HEK293 (cell line): ENCODE data around the gene CNTN2.

Experiments used
- CTCF ChIA-PET: fragments of 350-600 bp; formaldehyde crosslinking; extraction: SDS; loops from one replicate; lab custom pipeline; 2021; ENCODE audit warnings: antibody characterized with exemption; lab: Yijun Ruan, JAX
- POLR2A ChIA-PET: fragments of 300-600 bp; formaldehyde crosslinking; extraction: SDS; loops from one replicate; lab custom pipeline; 2020; ENCODE audit warnings: antibody characterized with exemption, inconsistent platforms; lab: Yijun Ruan, JAX
- H3K27ac ChIP-seq: fragments of 200-500 bp; sonication (Bioruptor generic); 2 replicates; pipeline ENCODE4 v1.5.1; 2014; ENCODE audit warnings: low read depth, low read length, control low read depth, inconsistent platforms; ENCODE audit errors: extremely low read depth
- H3K36me3 ChIP-seq, 2 experiments: fragments of 200-500 bp in 1 of 2; sonication (Bioruptor generic) in 1 of 2; 1 replicate in 1 of 2; 2 replicates in 1 of 2; pipeline ENCODE4 v1.5.1; 2014 to 2017; ENCODE audit warnings: inconsistent platforms in 2 of 2, low read length in 2 of 2; ENCODE audit not compliant: control insufficient read depth in 2 of 2, insufficient read depth in 1 of 2
- H3K4me1 ChIP-seq: fragments of 200-500 bp; sonication (Bioruptor generic); 2 replicates; pipeline ENCODE4 v1.5.1; 2014; ENCODE audit warnings: mild to moderate bottlenecking, low read length, inconsistent platforms; ENCODE audit not compliant: control insufficient read depth, insufficient read depth
- H3K4me3 ChIP-seq: 2 replicates; pipeline ENCODE4 v1.5.1; 2011; ENCODE audit warnings: low read depth, mild to moderate bottlenecking, control low read depth, low read length, moderate library complexity
- H3K9me3 ChIP-seq: fragments of 200-500 bp; sonication (Bioruptor generic); 2 replicates; pipeline ENCODE4 v1.5.1; 2014; ENCODE audit warnings: low read depth, low read length, inconsistent platforms; ENCODE audit not compliant: control insufficient read depth, insufficient read depth
- HOXA7 ChIP-seq: sonication (generic); formaldehyde crosslinking; IDR thresholded peaks from 2 replicates; pipeline ENCODE4 v1.8.1; 2022; ENCODE audit warnings: missing genetic modification reagents, borderline replicate concordance
- INSM2 ChIP-seq: fragments of 450-650 bp; formaldehyde crosslinking; IDR thresholded peaks from 2 replicates; pipeline ENCODE4 v1.5.1; 2016; ENCODE audit warnings: missing biosample characterization, missing genetic modification characterization
- OVOL3 ChIP-seq: fragments of 450-650 bp; formaldehyde crosslinking; IDR thresholded peaks from 2 replicates; pipeline ENCODE4 v1.5.1; 2016; ENCODE audit warnings: missing biosample characterization, missing genetic modification characterization
- SCRT1 ChIP-seq: fragments of 450-650 bp; formaldehyde crosslinking; IDR thresholded peaks from 2 replicates; pipeline ENCODE4 v1.5.1; 2016; ENCODE audit warnings: missing biosample characterization, missing genetic modification characterization, borderline replicate concordance
- ZNF174 ChIP-seq: fragments of 450-650 bp; formaldehyde crosslinking; IDR thresholded peaks from 2 replicates; pipeline ENCODE4 v1.5.0; 2017; ENCODE audit warnings: missing biosample characterization, mild to moderate bottlenecking, missing genetic modification characterization
- ZNF2 ChIP-seq: fragments of 450-650 bp; formaldehyde crosslinking; IDR thresholded peaks from 2 replicates; pipeline ENCODE4 v1.5.1; 2016; ENCODE audit warnings: missing biosample characterization, missing genetic modification characterization
- ZNF292 ChIP-seq: fragments of 450-650 bp; formaldehyde crosslinking; IDR thresholded peaks from 2 replicates; pipeline ENCODE4 v1.5.1; 2016; ENCODE audit warnings: low read depth, missing biosample characterization, missing genetic modification characterization, borderline replicate concordance
- ZNF341 ChIP-seq: fragments of 450-650 bp; formaldehyde crosslinking; IDR thresholded peaks from 2 replicates; pipeline ENCODE4; 2016; ENCODE audit warnings: low read depth, missing biosample characterization, missing genetic modification characterization
- ZNF350 ChIP-seq: fragments of 450-650 bp; formaldehyde crosslinking; IDR thresholded peaks from 2 replicates; pipeline ENCODE4 v1.5.0; 2017; ENCODE audit warnings: missing biosample characterization, mild to moderate bottlenecking, missing genetic modification characterization
- ZNF423 ChIP-seq: fragments of 450-650 bp; formaldehyde crosslinking; IDR thresholded peaks from 2 replicates; pipeline ENCODE4 v1.5.1; 2016; ENCODE audit warnings: missing biosample characterization, missing genetic modification characterization
- ZNF530 ChIP-seq: fragments of 450-650 bp; formaldehyde crosslinking; IDR thresholded peaks from 2 replicates; pipeline ENCODE4 v1.5.1; 2016; ENCODE audit warnings: low read depth, missing biosample characterization, missing genetic modification characterization
- ZNF544 ChIP-seq: fragments of 450-650 bp; formaldehyde crosslinking; IDR thresholded peaks from 2 replicates; pipeline ENCODE4 v1.5.0; 2017; ENCODE audit warnings: missing biosample characterization, missing genetic modification characterization
- ZNF561 ChIP-seq: fragments of 450-650 bp; IDR thresholded peaks from 2 replicates; pipeline ENCODE4 v1.5.1; 2018; ENCODE audit warnings: missing biosample characterization, missing genetic modification characterization, borderline replicate concordance
- ZNF580 ChIP-seq: fragments of 450-650 bp; formaldehyde crosslinking; IDR thresholded peaks from 2 replicates; pipeline ENCODE4 v1.5.1; 2016; ENCODE audit warnings: missing biosample characterization, missing genetic modification characterization
- ZNF585B ChIP-seq: fragments of 450-650 bp; formaldehyde crosslinking; IDR thresholded peaks from 2 replicates; pipeline ENCODE4 v1.5.1; 2016; ENCODE audit warnings: missing biosample characterization, missing genetic modification characterization
- ZNF621 ChIP-seq: fragments of 450-650 bp; formaldehyde crosslinking; IDR thresholded peaks from 2 replicates; pipeline ENCODE4 v1.5.1; 2017; ENCODE audit warnings: missing biosample characterization, missing genetic modification characterization
- ZNF623 ChIP-seq: fragments of 450-650 bp; formaldehyde crosslinking; IDR thresholded peaks from 2 replicates; pipeline ENCODE4 v1.5.1; 2016; ENCODE audit warnings: missing biosample characterization, missing genetic modification characterization
- ZNF626 ChIP-seq: fragments of 450-650 bp; sonication (Bioruptor Pico); formaldehyde crosslinking; IDR thresholded peaks from 2 replicates; pipeline ENCODE4 v1.5.1; 2018; ENCODE audit warnings: missing biosample characterization, missing genetic modification characterization, inconsistent platforms
- TF ChIP-seq, protein P1 (sequence below): fragments of 450-650 bp; formaldehyde crosslinking; IDR thresholded peaks from 2 replicates; pipeline ENCODE4 v1.5.1; 2017; ENCODE audit warnings: missing biosample characterization, missing genetic modification characterization
- TF ChIP-seq, protein P2 (sequence below): IDR thresholded peaks from 2 replicates; pipeline ENCODE4 v1.6.1; 2011; ENCODE audit warnings: mild to moderate bottlenecking, low read depth, low read length, borderline replicate concordance

CNTN2 gene

DNA sequence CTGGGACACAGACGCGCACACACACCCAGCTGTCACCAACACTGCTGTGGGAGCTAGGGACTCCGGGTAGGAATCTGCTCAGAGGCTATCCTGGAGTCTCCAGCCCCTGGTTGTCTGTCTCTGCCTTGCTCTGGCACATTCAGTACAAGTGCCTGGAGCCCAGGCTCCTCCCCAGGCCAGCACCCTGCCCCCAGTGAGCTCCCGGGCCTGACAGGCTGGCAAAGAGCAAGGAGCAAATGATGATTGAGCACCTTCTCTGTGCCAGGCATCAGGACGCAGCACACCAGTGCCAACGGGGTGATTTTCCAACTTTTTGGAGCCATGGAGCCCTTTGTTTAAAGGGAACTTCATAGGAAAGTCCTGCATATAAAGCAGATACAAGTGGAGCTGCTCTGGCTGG is 6.5 kb downstream of the CNTN2 start:
- Histone ChIP-seq H3K4me1 (no peaks in the 10 kb centered on the region), H3K27ac (no peak overlapping the region), H3K36me3 (no peaks in the 10 kb centered on the region)
- ChIA-PET CTCF (interaction anchor here (1.2 to 4.3 kb wide), 3 partner anchors 12 to 242 kb away, joined by 4 to 34 read pairs (median 10); no protein-coding TSS in a partner anchor), POLR2A (no interaction called here)
- TF ChIP-seq ZNF350 (tag by site-specific recombination), result no peak
- no peak for TF ChIP-seq ZNF544
- TF ChIP-seq, protein P1, sequence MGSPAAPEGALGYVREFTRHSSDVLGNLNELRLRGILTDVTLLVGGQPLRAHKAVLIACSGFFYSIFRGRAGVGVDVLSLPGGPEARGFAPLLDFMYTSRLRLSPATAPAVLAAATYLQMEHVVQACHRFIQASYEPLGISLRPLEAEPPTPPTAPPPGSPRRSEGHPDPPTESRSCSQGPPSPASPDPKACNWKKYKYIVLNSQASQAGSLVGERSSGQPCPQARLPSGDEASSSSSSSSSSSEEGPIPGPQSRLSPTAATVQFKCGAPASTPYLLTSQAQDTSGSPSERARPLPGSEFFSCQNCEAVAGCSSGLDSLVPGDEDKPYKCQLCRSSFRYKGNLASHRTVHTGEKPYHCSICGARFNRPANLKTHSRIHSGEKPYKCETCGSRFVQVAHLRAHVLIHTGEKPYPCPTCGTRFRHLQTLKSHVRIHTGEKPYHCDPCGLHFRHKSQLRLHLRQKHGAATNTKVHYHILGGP (tag by site-specific recombination), result no peak
- no peak for TF ChIP-seq ZNF585B (tag by site-specific recombination)
- TF ChIP-seq ZNF292 (tag by site-specific recombination), result no peak
- TF ChIP-seq ZNF530 (tag by site-specific recombination), result no peak
- TF ChIP-seq ZNF626 (tag by site-specific recombination), result no peak
- no peak for TF ChIP-seq HOXA7 (CRISPR knock-in tag)
- no peak for TF ChIP-seq ZNF623 (tag by site-specific recombination)
- TF ChIP-seq ZNF2 (tag by site-specific recombination), result no peak
- TF ChIP-seq, all 188 proteins: peak for 0
- no peak overlapping the region for H3K4me3 ChIP-seq
- H3K9me3 ChIP-seq, result no peaks in the 10 kb centered on the region

DNA sequence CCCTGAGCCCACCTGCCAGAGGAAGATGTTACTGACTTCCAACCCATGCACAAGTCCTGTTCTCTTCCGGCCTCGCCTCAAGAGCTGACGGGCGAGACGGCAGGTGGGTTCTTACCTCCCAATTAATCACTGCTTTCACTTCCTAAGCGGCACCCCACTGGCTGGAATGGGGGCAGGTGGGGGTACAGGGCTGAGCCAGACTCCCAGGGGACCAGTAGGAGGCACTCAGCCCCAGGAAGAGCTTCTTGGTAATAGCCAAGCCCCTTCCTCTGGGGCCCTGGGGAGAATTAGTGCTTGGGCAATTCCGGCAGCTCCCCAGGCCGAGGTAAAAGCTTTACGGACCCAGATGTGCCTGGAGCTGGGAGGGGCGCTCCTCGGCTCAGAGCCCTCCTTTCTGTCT is 9.7 kb downstream of the CNTN2 start:
- Histone ChIP-seq H3K27ac (no peak overlapping the region), H3K4me1 (no peaks in the 10 kb centered on the region), H3K4me3 (no peak overlapping the region), H3K9me3 (no peaks in the 10 kb centered on the region), H3K36me3 (no peaks in the 10 kb centered on the region)
- CTCF ChIA-PET, result interaction anchor here (1.1 to 1.5 kb wide), 3 partner anchors 9 to 203 kb away, joined by 3 to 18 read pairs (median 4); no protein-coding TSS in a partner anchor
- TF ChIP-seq ZNF292 (tag by site-specific recombination) (no peak), ZNF580 (no peak), ZNF423 (tag by site-specific recombination) (no peak), ZNF561 (no peak), ZNF174 (no peak), ZNF621 (no peak), SCRT1 (no peak), INSM2 (tag by site-specific recombination) (no peak), OVOL3 (tag by site-specific recombination) (no peak), ZNF341 (tag by site-specific recombination) (no peak)
- TF ChIP-seq, protein P2, sequence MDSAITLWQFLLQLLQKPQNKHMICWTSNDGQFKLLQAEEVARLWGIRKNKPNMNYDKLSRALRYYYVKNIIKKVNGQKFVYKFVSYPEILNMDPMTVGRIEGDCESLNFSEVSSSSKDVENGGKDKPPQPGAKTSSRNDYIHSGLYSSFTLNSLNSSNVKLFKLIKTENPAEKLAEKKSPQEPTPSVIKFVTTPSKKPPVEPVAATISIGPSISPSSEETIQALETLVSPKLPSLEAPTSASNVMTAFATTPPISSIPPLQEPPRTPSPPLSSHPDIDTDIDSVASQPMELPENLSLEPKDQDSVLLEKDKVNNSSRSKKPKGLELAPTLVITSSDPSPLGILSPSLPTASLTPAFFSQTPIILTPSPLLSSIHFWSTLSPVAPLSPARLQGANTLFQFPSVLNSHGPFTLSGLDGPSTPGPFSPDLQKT, result no peak
- POLR2A ChIA-PET, result no interaction called here
